Measurements from ENCODE around the gene ILKAP.

ILKAP gene

GRCh38 chr2:238163481-238164198 lies 39.9 kb downstream of the ILKAP start:
- TF ChIP-seq, protein P1, sequence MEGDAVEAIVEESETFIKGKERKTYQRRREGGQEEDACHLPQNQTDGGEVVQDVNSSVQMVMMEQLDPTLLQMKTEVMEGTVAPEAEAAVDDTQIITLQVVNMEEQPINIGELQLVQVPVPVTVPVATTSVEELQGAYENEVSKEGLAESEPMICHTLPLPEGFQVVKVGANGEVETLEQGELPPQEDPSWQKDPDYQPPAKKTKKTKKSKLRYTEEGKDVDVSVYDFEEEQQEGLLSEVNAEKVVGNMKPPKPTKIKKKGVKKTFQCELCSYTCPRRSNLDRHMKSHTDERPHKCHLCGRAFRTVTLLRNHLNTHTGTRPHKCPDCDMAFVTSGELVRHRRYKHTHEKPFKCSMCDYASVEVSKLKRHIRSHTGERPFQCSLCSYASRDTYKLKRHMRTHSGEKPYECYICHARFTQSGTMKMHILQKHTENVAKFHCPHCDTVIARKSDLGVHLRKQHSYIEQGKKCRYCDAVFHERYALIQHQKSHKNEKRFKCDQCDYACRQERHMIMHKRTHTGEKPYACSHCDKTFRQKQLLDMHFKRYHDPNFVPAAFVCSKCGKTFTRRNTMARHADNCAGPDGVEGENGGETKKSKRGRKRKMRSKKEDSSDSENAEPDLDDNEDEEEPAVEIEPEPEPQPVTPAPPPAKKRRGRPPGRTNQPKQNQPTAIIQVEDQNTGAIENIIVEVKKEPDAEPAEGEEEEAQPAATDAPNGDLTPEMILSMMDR (conservative IDR thresholded peaks at IDR 0.05; ENCODE audit: low read depth), result no peak
- no peak for DNase-seq (ENCODE audit: low spot score)
- H3K27ac ChIP-seq, result no peak overlapping the region
- POLR2A ChIA-PET (ENCODE audit: low non-redundant PET), result interaction anchor here (0.5 kb wide), 1 partner anchor 160 kb away, joined by 3 read pairs; no protein-coding TSS in a partner anchor
- CTCF ChIA-PET, result no interaction called here

- ChIA-PET POLR2A (ENCODE audit: low non-redundant PET) (no interaction called here), CTCF (interaction anchor here (0.6 kb wide), 1 partner anchor 154 kb away, joined by 7 read pairs; no protein-coding TSS in a partner anchor)
- TF ChIP-seq, protein P1 (conservative IDR thresholded peaks at IDR 0.05; ENCODE audit: low read depth), result no peak
- H3K27ac ChIP-seq, result no peak overlapping the region
- DNase-seq (ENCODE audit: low spot score), result no peak
Measured at GRCh38 chr2:238162846-238163441, 40.6 kb downstream of the ILKAP start.

- TF ChIP-seq, protein P1 (conservative IDR thresholded peaks at IDR 0.05; ENCODE audit: low read depth), result no peak
Measured at GRCh38 chr2:238162251-238162845, 41.1 kb downstream of the ILKAP start.

GRCh38 chr2:238161291-238162051 lies 42.0 kb downstream of the ILKAP start:
- no peak for DNase-seq (ENCODE audit: low spot score)
- ChIA-PET POLR2A (ENCODE audit: low non-redundant PET) (interaction anchor here (1.2 kb wide), 1 partner anchor 19 kb away, joined by 3 read pairs; no protein-coding TSS in a partner anchor), CTCF (interaction anchor here (0.6 to 1.1 kb wide), 4 partner anchors 14 to 1123 kb away, joined by 3 to 6 read pairs (median 4); no protein-coding TSS in a partner anchor)
- TF ChIP-seq, protein P1 (conservative IDR thresholded peaks at IDR 0.05; ENCODE audit: low read depth), result no peak
- peak overlapping the region; percentile 33; the same call in 1 of the 2 replicates for H3K27ac ChIP-seq

More at GRCh38 chr2:238162251-238162845, 41.1 kb downstream of the ILKAP start:
- no peak overlapping the region for H3K27ac ChIP-seq
- ChIA-PET POLR2A (ENCODE audit: low non-redundant PET) (no interaction called here), CTCF (interaction anchor here (0.6 kb wide), 2 partner anchors 101 to 154 kb away, joined by 3 to 7 read pairs; no protein-coding TSS in a partner anchor)
- no peak for DNase-seq (ENCODE audit: low spot score)

DNA sequence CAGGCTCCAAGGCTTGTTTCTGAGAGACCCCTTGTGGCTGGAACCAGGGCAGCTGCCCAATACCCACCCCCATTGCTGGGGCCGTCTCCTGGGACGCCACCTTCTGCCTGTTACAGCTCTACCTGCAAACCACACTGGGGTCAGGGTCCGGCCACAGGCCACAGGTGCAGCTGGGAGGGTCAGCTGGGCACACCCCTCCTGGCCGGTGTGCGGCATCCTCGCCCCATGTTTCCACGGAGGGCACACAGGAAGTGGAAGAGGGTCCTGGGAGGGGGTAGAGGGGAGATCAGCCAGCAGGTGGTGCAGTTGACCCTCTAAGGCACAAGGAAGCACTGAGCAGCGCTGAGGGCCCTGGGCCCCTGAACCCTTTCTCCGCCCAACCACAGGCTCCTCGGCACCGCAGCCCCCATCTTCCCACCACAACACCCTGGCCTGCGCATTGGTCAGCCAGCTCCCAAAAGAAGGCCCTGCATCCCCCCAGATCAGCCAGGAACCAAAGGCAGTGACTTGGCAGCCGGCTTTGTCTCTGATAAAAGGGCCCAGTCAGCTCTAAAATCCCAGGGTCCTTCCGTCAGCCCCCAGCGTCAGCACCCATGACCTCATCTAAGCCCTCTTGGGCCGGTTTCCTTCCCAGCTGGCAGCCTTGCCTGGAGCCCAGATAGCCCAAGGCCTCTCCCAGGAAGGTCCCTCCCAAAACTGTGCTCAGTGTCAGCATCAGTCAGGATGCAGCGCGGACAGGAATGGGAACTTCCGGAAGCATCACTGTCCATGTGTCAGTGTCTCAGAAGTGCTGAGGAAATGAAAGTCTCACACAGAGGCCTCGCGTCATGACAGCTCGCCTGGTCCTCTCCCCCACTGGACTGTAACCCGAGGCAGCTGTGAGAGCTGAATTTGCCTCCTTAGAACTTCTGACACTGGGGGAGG lies 43.0 kb downstream of the ILKAP start:
- CTCF ChIA-PET, result interaction anchor here (0.6 to 1.1 kb wide), 5 partner anchors 13 to 58 kb away, joined by 3 to 7 read pairs (median 4); no protein-coding TSS in a partner anchor
- H3K27ac ChIP-seq, result peak overlapping the region; percentile 33; the same call in 1 of the 2 replicates
- TF ChIP-seq, protein P1 (conservative IDR thresholded peaks at IDR 0.05; ENCODE audit: low read depth), result no peak
- DNase-seq (ENCODE audit: low spot score), result no peak
- POLR2A ChIA-PET (ENCODE audit: low non-redundant PET), result interaction anchor here (1.2 kb wide), 1 partner anchor 18 kb away, joined by 3 read pairs; no protein-coding TSS in a partner anchor

All from RWPE1 (cell line).